ENCODE results near the gene SBK1.

GRCh38 chr16:28265822-28266221, 26.5 kb upstream of the SBK1 start:
- TF ChIP-seq, protein P1, sequence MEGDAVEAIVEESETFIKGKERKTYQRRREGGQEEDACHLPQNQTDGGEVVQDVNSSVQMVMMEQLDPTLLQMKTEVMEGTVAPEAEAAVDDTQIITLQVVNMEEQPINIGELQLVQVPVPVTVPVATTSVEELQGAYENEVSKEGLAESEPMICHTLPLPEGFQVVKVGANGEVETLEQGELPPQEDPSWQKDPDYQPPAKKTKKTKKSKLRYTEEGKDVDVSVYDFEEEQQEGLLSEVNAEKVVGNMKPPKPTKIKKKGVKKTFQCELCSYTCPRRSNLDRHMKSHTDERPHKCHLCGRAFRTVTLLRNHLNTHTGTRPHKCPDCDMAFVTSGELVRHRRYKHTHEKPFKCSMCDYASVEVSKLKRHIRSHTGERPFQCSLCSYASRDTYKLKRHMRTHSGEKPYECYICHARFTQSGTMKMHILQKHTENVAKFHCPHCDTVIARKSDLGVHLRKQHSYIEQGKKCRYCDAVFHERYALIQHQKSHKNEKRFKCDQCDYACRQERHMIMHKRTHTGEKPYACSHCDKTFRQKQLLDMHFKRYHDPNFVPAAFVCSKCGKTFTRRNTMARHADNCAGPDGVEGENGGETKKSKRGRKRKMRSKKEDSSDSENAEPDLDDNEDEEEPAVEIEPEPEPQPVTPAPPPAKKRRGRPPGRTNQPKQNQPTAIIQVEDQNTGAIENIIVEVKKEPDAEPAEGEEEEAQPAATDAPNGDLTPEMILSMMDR (IDR thresholded peaks at IDR 0.05; ENCODE audit: poor library complexity) = no peak
- no peak for TF ChIP-seq EZH2 (IDR thresholded peaks at IDR 0.05; ENCODE audit: borderline replicate concordance)
